Measurements from ENCODE around the gene PSTK. TPM values are rescaled to one million over a fixed set of nuclear protein-coding genes. Genes with fewer than 3 reads are reported as not detected.

PSTK gene
- total and polyA plus RNA-seq, 2 experiments from 2014 or later, result 7.5 to 13.5 TPM

GRCh38 chr10:122966879-122967278 is 13.3 kb upstream of the PSTK start:
- Histone ChIP-seq H3K36me3 (no peaks in the 10 kb centered on the region), H3K27me3 (no peaks in the 10 kb centered on the region), H3K4me3 (no peak overlapping the region), H3K27ac (no peak overlapping the region), H3K4me1 (ENCODE audit: low read depth) (no peaks in the 10 kb centered on the region), H3K9me3 (ENCODE audit: low read depth) (no peaks in the 10 kb centered on the region)
- no peak for DNase-seq (ENCODE audit: low read depth in 1 of 2, low spot score in 1 of 2)
- TF ChIP-seq CTCF (IDR thresholded peaks at IDR 0.05; ENCODE audit: low read depth, low read length), result no peak

GRCh38 chr10:122968698-122969097 is 11.5 kb upstream of the PSTK start:
- Histone ChIP-seq H3K36me3 (no peaks in the 10 kb centered on the region), H3K27me3 (no peaks in the 10 kb centered on the region), H3K4me3 (no peak overlapping the region), H3K9me3 (ENCODE audit: low read depth) (no peaks in the 10 kb centered on the region), H3K27ac (no peak overlapping the region), H3K4me1 (ENCODE audit: low read depth) (no peaks in the 10 kb centered on the region)
- no peak for DNase-seq (ENCODE audit: low read depth in 1 of 2, low spot score in 1 of 2)
- no peak for TF ChIP-seq CTCF (IDR thresholded peaks at IDR 0.05; ENCODE audit: low read depth, low read length)

- no peaks in the 10 kb centered on the region for H3K36me3 ChIP-seq
- peak in 1 of 2 donors; percentile 13 for DNase-seq (ENCODE audit: low read depth in 1 of 2, low spot score in 1 of 2)
- no peak overlapping the region for H3K27ac ChIP-seq
- H3K27me3 ChIP-seq, result no peaks in the 10 kb centered on the region
- H3K4me1 ChIP-seq (ENCODE audit: low read depth), result no peaks in the 10 kb centered on the region
- no peak for TF ChIP-seq CTCF (IDR thresholded peaks at IDR 0.05; ENCODE audit: low read depth, low read length)
- no peaks in the 10 kb centered on the region for H3K9me3 ChIP-seq (ENCODE audit: low read depth)
- H3K4me3 ChIP-seq, result no peak overlapping the region
Observed at GRCh38 chr10:122974023-122974422, 6.2 kb upstream of the PSTK start.

- Histone ChIP-seq H3K27me3 (no peaks in the 10 kb centered on the region), H3K9me3 (ENCODE audit: low read depth) (no peaks in the 10 kb centered on the region), H3K4me1 (ENCODE audit: low read depth) (no peaks in the 10 kb centered on the region), H3K36me3 (no peaks in the 10 kb centered on the region), H3K4me3 (no peak overlapping the region), H3K27ac (no peak overlapping the region)
- no peak for TF ChIP-seq CTCF (IDR thresholded peaks at IDR 0.05; ENCODE audit: low read depth, low read length)
- DNase-seq (ENCODE audit: low read depth in 1 of 2, low spot score in 1 of 2), result no peak
Observed at GRCh38 chr10:122974543-122975064, 5.6 kb upstream of the PSTK start.

- peak; percentile 24 to 54 for DNase-seq (ENCODE audit: low read depth in 1 of 2, low spot score in 1 of 2)
- H3K9me3 ChIP-seq (ENCODE audit: low read depth), result no peaks in the 10 kb centered on the region
- no peaks in the 10 kb centered on the region for H3K36me3 ChIP-seq
- peak; percentile 48 for TF ChIP-seq CTCF (IDR thresholded peaks at IDR 0.05; ENCODE audit: low read depth, low read length)
- H3K27me3 ChIP-seq, result no peaks in the 10 kb centered on the region
- no peaks in the 10 kb centered on the region for H3K4me1 ChIP-seq (ENCODE audit: low read depth)
- H3K27ac ChIP-seq, result no peak overlapping the region
- H3K4me3 ChIP-seq, result peak overlapping the region; percentile 74
Observed at GRCh38 chr10:122981066-122981464, 864 bp downstream of the PSTK start.

GRCh38 chr10:122983898-122984297 is 3.7 kb downstream of the PSTK start:
- no peaks in the 10 kb centered on the region for H3K36me3 ChIP-seq
- H3K4me1 ChIP-seq (ENCODE audit: low read depth), result no peaks in the 10 kb centered on the region
- no peaks in the 10 kb centered on the region for H3K27me3 ChIP-seq
- no peak for TF ChIP-seq CTCF (IDR thresholded peaks at IDR 0.05; ENCODE audit: low read depth, low read length)
- no peak overlapping the region for H3K4me3 ChIP-seq
- H3K9me3 ChIP-seq (ENCODE audit: low read depth), result no peaks in the 10 kb centered on the region
- DNase-seq (ENCODE audit: low read depth in 1 of 2, low spot score in 1 of 2), result no peak
- no peak overlapping the region for H3K27ac ChIP-seq

Measured in cardiac muscle cell (in vitro differentiated cells and primary cell).